ENCODE measurements around the gene CAMKMT. TPM values are rescaled to one million over a fixed set of nuclear protein-coding genes. Genes with fewer than 3 reads are reported as not detected.

CAMKMT gene
- total RNA-seq, 2 donors from 2014 or later = 3.6 to 4.6 TPM

DNA sequence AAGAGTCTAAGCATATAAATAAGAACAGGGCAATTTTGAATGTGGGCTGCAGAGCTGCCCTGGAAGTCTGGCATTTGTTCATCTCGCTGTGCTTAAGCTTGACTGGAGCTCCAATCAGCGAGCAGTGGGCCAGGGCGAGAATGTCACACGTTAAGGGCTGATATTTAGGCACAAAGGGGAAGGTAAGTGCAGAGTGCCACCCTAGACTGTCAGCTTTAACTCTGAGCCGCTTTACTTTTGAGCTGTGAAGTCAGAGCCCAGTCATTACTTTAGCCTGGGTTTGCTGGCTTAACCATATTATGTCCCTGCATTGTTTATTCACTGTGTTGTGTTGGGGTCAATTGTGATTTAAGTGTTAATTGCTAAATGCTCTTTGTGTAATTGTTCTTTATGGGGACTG lies 343.6 kb downstream of the CAMKMT start:
- H3K4me1 ChIP-seq = no peaks in the 10 kb centered on the region
- H3K4me3 ChIP-seq = no peak overlapping the region
- no peak for TF ChIP-seq CTCF (IDR thresholded peaks at IDR 0.05)
- no peak for DNase-seq (ENCODE audit: low spot score)
- H3K36me3 ChIP-seq = no peaks in the 10 kb centered on the region
- no peaks in the 10 kb centered on the region for H3K9me3 ChIP-seq
- no peaks in the 10 kb centered on the region for H3K27me3 ChIP-seq
- H3K27ac ChIP-seq = no peak overlapping the region

DNA sequence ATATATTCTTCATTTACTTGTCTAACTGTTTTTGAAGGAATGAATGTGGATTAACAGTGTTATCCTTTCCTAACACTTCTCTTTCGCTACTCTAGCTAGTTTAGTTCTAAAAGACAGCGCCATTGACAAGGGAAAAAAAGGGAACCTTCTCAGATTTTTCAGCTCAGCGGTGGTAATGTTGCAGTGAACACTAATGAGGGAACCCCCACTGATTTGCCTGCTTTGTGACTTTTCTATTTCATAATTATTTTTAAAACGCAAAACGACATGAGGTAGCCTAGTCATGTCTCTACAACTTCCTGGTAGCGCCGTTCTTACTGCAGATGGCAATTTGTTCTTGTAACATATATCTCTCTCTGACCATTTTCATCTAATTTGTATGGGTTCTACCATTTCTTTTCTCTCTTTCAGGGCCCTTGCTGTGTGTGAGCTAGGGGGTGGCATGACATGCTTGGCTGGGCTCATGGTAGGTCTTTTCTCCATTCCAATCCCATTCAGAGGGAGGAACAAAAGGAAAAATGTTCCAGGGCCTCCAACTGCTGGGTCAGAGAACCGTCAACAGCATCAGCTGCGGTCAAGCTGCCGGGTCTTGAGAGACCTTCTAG lies 344.2 kb downstream of the CAMKMT start:
- DNase-seq (ENCODE audit: low spot score) = no peak
- TF ChIP-seq CTCF (IDR thresholded peaks at IDR 0.05) = no peak
- Histone ChIP-seq H3K36me3 (no peaks in the 10 kb centered on the region), H3K4me3 (no peak overlapping the region), H3K4me1 (no peaks in the 10 kb centered on the region), H3K27me3 (no peaks in the 10 kb centered on the region), H3K27ac (no peak overlapping the region), H3K9me3 (no peaks in the 10 kb centered on the region)

DNA sequence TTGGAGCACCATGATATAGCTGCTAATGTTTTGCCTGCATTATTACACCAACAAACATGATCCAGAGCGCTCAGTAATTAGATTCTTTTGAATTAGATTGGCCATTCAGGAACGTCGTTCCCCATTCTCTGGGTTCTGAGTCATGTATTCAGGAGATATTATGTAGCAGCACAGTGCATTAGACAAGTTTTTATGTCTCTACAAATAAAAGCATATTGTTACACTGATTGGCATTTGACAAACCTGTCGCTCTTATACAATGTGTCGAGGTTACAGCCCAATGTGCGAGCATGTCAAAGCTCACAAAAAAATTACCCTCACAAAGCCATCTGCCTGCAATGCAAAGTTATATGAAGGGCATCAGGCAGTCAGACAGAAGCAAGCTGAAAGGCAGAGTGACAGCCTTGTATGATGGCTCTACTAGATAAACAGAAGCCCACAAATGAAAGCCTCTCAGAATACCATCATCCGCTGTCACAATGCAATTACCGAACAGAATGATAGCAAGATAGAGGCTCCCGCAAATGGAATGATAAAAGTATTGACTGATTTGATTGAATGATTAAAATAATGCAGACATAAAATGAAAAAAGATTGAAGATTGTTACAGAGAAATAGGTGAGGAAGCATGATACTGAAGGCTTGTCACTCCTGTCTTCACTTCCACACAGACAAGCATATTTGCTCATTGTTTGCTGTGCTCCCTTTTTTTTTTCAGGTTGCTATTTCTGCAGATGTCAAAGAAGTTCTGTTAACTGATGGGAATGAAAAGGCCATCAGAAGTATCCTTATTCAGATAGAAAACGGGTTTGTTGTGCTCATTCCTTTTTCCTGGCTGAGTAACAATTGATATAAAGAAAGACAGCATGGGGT lies 345.2 kb downstream of the CAMKMT start:
- H3K4me1 ChIP-seq = no peaks in the 10 kb centered on the region
- H3K27ac ChIP-seq = no peak overlapping the region
- TF ChIP-seq CTCF (IDR thresholded peaks at IDR 0.05) = no peak
- no peaks in the 10 kb centered on the region for H3K36me3 ChIP-seq
- H3K9me3 ChIP-seq = no peaks in the 10 kb centered on the region
- H3K27me3 ChIP-seq = no peaks in the 10 kb centered on the region
- no peak overlapping the region for H3K4me3 ChIP-seq
- no peak for DNase-seq (ENCODE audit: low spot score)

- H3K27ac ChIP-seq = no peak overlapping the region
- no peak overlapping the region for H3K4me3 ChIP-seq
These were observed 346.4 kb downstream of the CAMKMT start for GRCh38 chr2:44707945-44708660.

GRCh38 chr2:44708661-44709000 lies 346.9 kb downstream of the CAMKMT start:
- Histone ChIP-seq H3K4me1 (no peaks in the 10 kb centered on the region), H3K9me3 (no peaks in the 10 kb centered on the region), H3K27me3 (no peaks in the 10 kb centered on the region), H3K36me3 (no peaks in the 10 kb centered on the region), H3K27ac (no peak overlapping the region), H3K4me3 (no peak overlapping the region)
- no peak for DNase-seq (ENCODE audit: low spot score)
- TF ChIP-seq CTCF (IDR thresholded peaks at IDR 0.05) = no peak

More at GRCh38 chr2:44707945-44708660, 346.4 kb downstream of the CAMKMT start:
- Histone ChIP-seq H3K36me3 (no peaks in the 10 kb centered on the region), H3K4me1 (no peaks in the 10 kb centered on the region), H3K9me3 (no peaks in the 10 kb centered on the region), H3K27me3 (no peaks in the 10 kb centered on the region)
- TF ChIP-seq CTCF (IDR thresholded peaks at IDR 0.05) = no peak
- DNase-seq (ENCODE audit: low spot score) = no peak

Measured in right atrium auricular region (tissue), 2 donors.